ENCODE results near the gene FAM50B.

DNA sequence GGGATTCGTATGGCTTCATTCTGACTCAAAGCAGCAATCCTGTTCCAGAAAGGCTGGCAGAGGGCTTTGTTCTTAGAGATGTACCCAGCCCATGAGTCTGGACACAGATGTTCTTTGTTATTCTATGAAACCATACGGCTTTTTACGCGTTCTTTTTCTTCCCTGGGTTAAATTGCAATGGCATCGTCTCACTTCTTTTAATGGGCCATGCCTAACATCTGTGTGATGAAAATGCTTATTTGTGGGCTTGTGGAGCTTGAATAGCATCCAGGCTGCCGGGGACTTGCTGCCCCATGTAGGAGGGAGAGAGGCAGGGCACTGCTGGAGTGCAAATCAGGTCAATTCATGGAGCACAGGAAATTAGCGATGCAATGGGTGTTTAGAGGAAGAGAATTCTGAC lies 19.4 kb downstream of the FAM50B start:
- TF ChIP-seq, protein P1, sequence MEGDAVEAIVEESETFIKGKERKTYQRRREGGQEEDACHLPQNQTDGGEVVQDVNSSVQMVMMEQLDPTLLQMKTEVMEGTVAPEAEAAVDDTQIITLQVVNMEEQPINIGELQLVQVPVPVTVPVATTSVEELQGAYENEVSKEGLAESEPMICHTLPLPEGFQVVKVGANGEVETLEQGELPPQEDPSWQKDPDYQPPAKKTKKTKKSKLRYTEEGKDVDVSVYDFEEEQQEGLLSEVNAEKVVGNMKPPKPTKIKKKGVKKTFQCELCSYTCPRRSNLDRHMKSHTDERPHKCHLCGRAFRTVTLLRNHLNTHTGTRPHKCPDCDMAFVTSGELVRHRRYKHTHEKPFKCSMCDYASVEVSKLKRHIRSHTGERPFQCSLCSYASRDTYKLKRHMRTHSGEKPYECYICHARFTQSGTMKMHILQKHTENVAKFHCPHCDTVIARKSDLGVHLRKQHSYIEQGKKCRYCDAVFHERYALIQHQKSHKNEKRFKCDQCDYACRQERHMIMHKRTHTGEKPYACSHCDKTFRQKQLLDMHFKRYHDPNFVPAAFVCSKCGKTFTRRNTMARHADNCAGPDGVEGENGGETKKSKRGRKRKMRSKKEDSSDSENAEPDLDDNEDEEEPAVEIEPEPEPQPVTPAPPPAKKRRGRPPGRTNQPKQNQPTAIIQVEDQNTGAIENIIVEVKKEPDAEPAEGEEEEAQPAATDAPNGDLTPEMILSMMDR (IDR thresholded peaks at IDR 0.05), result no peak
- no peak for TF ChIP-seq POLR2A (IDR thresholded peaks at IDR 0.05)

Data from esophagus squamous epithelium (tissue), 4 donors.